Measurements from ENCODE around the gene FMO3. TPM values are rescaled to one million over a fixed set of nuclear protein-coding genes. Genes with fewer than 3 reads are reported as not detected.
A peak's percentile ranks its signal among the peaks of the same experiment; 100 is the strongest.

Gene FMO3
- total and polyA plus RNA-seq, 10 donors, result 0.20 to 1.0 (median 0.64) TPM; not detected in 5

- H3K27ac ChIP-seq, result peak overlapping the region in 5 of 8 donors; percentile 23 to 78 (median 69)
- H3K4me1 ChIP-seq, result peaks cover 0 to 6% (median 0%) of the 10 kb centered on the region in 6 donors
- DNase-seq, result no peak
- H3K4me3 ChIP-seq, result no peak overlapping the region
- H3K36me3 ChIP-seq, result no peaks in the 10 kb centered on the region
- TF ChIP-seq POLR2A (IDR thresholded peaks at IDR 0.05) (no peak), POLR2AphosphoS5 (IDR thresholded peaks at IDR 0.05) (no peak), CTCF (IDR thresholded peaks at IDR 0.05 in 8 of 11, conservative IDR thresholded peaks at IDR 0.05 in 3 of 11) (no peak)
- H3K9me3 ChIP-seq, result no peaks in the 10 kb centered on the region
- WGBS, 5 donors, result 77 to 89% (median 80%) methylated on average over 5 of the region's 5 CpGs
- H3K27me3 ChIP-seq (replicated peaks in 1 of 7), result no peaks in the 10 kb centered on the region
- intact Hi-C loops (cut with DNase I; ENCODE audit: low total_unique reads), result no loop called here
Observed at GRCh38 chr1:171140401-171140800, 49.7 kb downstream of the FMO3 start.

GRCh38 chr1:171140956-171141687 lies 50.4 kb downstream of the FMO3 start:
- Histone ChIP-seq H3K4me1 (peaks cover 0 to 6% (median 0%) of the 10 kb centered on the region in 6 donors), H3K27me3 (replicated peaks in 1 of 7) (no peaks in the 10 kb centered on the region), H3K36me3 (no peaks in the 10 kb centered on the region), H3K4me3 (no peak overlapping the region), H3K9me3 (no peaks in the 10 kb centered on the region), H3K27ac (peak overlapping the region in 7 of 8 donors; percentile 23 to 78 (median 69))
- intact Hi-C loops (cut with DNase I; ENCODE audit: low total_unique reads), result no loop called here
- DNase-seq, result no peak
- TF ChIP-seq POLR2AphosphoS5 (IDR thresholded peaks at IDR 0.05), result no peak
- WGBS, 5 donors, result 61 to 74% (median 69%) methylated on average over 4 of the region's 4 CpGs

- DNase-seq, result no peak
- TF ChIP-seq POLR2AphosphoS5 (IDR thresholded peaks at IDR 0.05) (peak in 1 of 3 donors; percentile 67), POLR2A (IDR thresholded peaks at IDR 0.05) (no peak)
- Histone ChIP-seq H3K27me3 (replicated peaks in 1 of 7) (no peaks in the 10 kb centered on the region), H3K4me3 (no peak overlapping the region), H3K27ac (peak overlapping the region in 7 of 8 donors; percentile 64 to 78 (median 69)), H3K36me3 (no peaks in the 10 kb centered on the region), H3K4me1 (peaks cover 0 to 6% (median 0%) of the 10 kb centered on the region in 6 donors), H3K9me3 (no peaks in the 10 kb centered on the region)
- 19 to 47% (median 22%) methylated on average over 6 of the region's 6 CpGs for WGBS, 5 donors
- intact Hi-C loops (cut with DNase I; ENCODE audit: low total_unique reads), result no loop called here
Observed at GRCh38 chr1:171141688-171142415, 51.1 kb downstream of the FMO3 start.

GRCh38 chr1:171142416-171143385 lies 52.0 kb downstream of the FMO3 start:
- Histone ChIP-seq H3K9me3 (no peaks in the 10 kb centered on the region), H3K4me1 (peaks cover 0 to 6% (median 0%) of the 10 kb centered on the region in 6 donors), H3K27ac (peak overlapping the region in 7 of 8 donors; percentile 64 to 78 (median 69)), H3K27me3 (replicated peaks in 1 of 7) (no peaks in the 10 kb centered on the region), H3K4me3 (no peak overlapping the region), H3K36me3 (no peaks in the 10 kb centered on the region)
- intact Hi-C loops (cut with DNase I; ENCODE audit: low total_unique reads), result no loop called here
- 69 to 78% (median 73%) methylated on average over 8 of the region's 8 CpGs for WGBS, 5 donors
- no peak for DNase-seq
- TF ChIP-seq POLR2A (IDR thresholded peaks at IDR 0.05) (no peak), POLR2AphosphoS5 (IDR thresholded peaks at IDR 0.05) (no peak), CTCF (IDR thresholded peaks at IDR 0.05 in 8 of 11, conservative IDR thresholded peaks at IDR 0.05 in 3 of 11) (no peak)
